Heart right ventricle (tissue), 16 donors: ENCODE data around the gene SYNE1. TPM values are rescaled to one million over a fixed set of nuclear protein-coding genes. Genes with fewer than 3 reads are reported as not detected.

Source experiments
- ATAC-seq, 8 donors: fragments of 200-7000 bp; cut with Tn5 transposase; one replicate each; pipeline ENCODE4 v1.9.1; 2020; ENCODE audit warnings: mild to moderate bottlenecking in 8 of 8, moderate library complexity in 8 of 8, moderate number of reproducible peaks in 1 of 8
- DNase-seq, 2 donors: peaks; one replicate each; pipeline ENCODE4 v3.0.0-alpha.2; 2020
- H3K27ac ChIP-seq, 10 donors: fragments of 200-600 bp; sonication (generic) in 2 of 10; one replicate each; pipeline versions ENCODE4 v1.5.0 to v1.8.0; 2020 to 2022; ENCODE audit warnings: mild to moderate bottlenecking in 3 of 10
- H3K27me3 ChIP-seq, 7 donors: fragments of 200-600 bp; one replicate each; pipeline ENCODE4 v1.8.0; 2021 to 2022; ENCODE audit warnings: mild to moderate bottlenecking in 2 of 7
- H3K36me3 ChIP-seq, 9 donors: fragments of 200-600 bp; sonication (generic) in 1 of 9; one replicate each; pipeline versions ENCODE4 v1.5.0 to v1.8.0; 2020 to 2022; ENCODE audit warnings: mild to moderate bottlenecking in 2 of 9
- H3K4me1 ChIP-seq, 9 donors: fragments of 200-600 bp; sonication (generic) in 1 of 9; one replicate each; pipeline versions ENCODE4 v1.5.0 to v1.8.0; 2020 to 2022; ENCODE audit warnings: mild to moderate bottlenecking in 4 of 9
- H3K4me3 ChIP-seq, 10 donors: fragments of 200-600 bp; sonication (generic) in 2 of 10; one replicate each; pipeline versions ENCODE4 v1.5.0 to v1.8.0; 2020 to 2022; ENCODE audit warnings: mild to moderate bottlenecking in 7 of 10, moderate library complexity in 2 of 10
- H3K9me3 ChIP-seq, 11 donors: fragments of 200-600 bp in 10 of 11; sonication (generic) in 2 of 11; one replicate each; pipeline versions ENCODE4 v1.5.0 to v1.8.0; 2013 to 2022; ENCODE audit warnings: mild to moderate bottlenecking in 2 of 11, control low read depth in 1 of 11, moderate library complexity in 1 of 11
- CTCF ChIP-seq, 9 donors: fragments of 200-600 bp; sonication (generic) in 2 of 9; IDR thresholded peaks; one replicate each; pipeline versions ENCODE4 v1.5.0 to v1.8.0; 2021 to 2022; ENCODE audit warnings: antibody characterized with exemption in 9 of 9, mild to moderate bottlenecking in 5 of 9, moderate library complexity in 1 of 9
- WGBS, 2 donors: extraction: QIAGEN DNeasy Blood & Tissue Kit; methylation state at CpG; one replicate each; pipeline ENCODE4 v1.1.7; 2013; ENCODE audit warnings: inconsistent platforms in 1 of 2; 5-methylcytosine and 5-hydroxymethylcytosine counted together
- intact Hi-C, 10 donors: fragments of 100-400 bp; cut with DNase I; formaldehyde crosslinking; loops; one replicate each; pipeline versions ENCODE4 v1.11.1 to v1.14.2; 2022
- polyA plus RNA-seq, 2 donors: library from polyadenylated mRNA; stranded (reverse); fragments of 200-250 nt; gene quantifications; one replicate each; pipeline ENCODE4 v1.2.3, GENCODE V29; 2013
- total RNA-seq, 10 donors: library from RNA; stranded (reverse); fragmentation: NEBNext Ultra II Directional in 3 of 10; extraction: Animal tissue kit (Norgen Biotek cat#: 25700) in 3 of 10; gene quantifications; one replicate each; pipeline versions ENCODE4 v1.2.1 to v1.2.4, GENCODE V29; 2021 to 2023
- donor health status: Arrhythmogenic right ventricular cardiomyopathy.
- donor health status: ischemic (EF 13 %, LVEDD 7.1; RV severe dilation, severe dysfunction).
- donor health status: healthy with polysubstance abuse.
- donor health status: DM: no; HTN: yes; CAD: no.
- donor health status: DM: no; HTN: no; CAD: no.
- donor health status: ischemic (EF 25% LVEDD 6.9; RV normal size, moderate dysfunction).
- donor health status: ischemic (EF 25% LVEDD 5.7; RV mildly dilated, moderate dysfunction).
- donor health status: healthy.
- donor health status: DM: yes; HTN: yes; CAD: no.
- donor health status: Ischemic cardiomyopathy.
- donor health status: ischemic (EF 35%, LVEDD 5.7; RV mildly dilated, moderate dysfunction).
- donor health status: nonischemic (EF 11% LVEDD 7.7; RV severe dilation, severe dysfunction).
- donor health status: DM: yes; HTN: yes; CAD: no.
- donor health status: PGD.
- donor health status: ischemic (EF 29% LVEDD 5.4; RV normal size, mild dysfunction).
- donor health status: nonischemic (EF 23%, LVEDD 6.1; RV moderate dilation, normal function).

Gene SYNE1
- total and polyA plus RNA-seq, 12 donors: 18.9 to 176 (median 126) TPM

GRCh38 chr6:152484806-152485205 lies 152.4 kb downstream of the SYNE1 start:
- 36 to 53% methylated on average over 2 of the region's 2 CpGs for WGBS, 2 donors
- TF ChIP-seq CTCF (IDR thresholded peaks at IDR 0.05): no peak
- Histone ChIP-seq H3K4me3 (no peak overlapping the region), H3K9me3 (no peaks in the 10 kb centered on the region), H3K27ac (no peak overlapping the region), H3K36me3 (peaks cover 0 to 35% (median 0%) of the 10 kb centered on the region in 9 donors), H3K4me1 (no peaks in the 10 kb centered on the region), H3K27me3 (no peaks in the 10 kb centered on the region)
- intact Hi-C loops: loop anchor here in 5 of 10 donors (10.0 kb wide), 2 partner anchors 160 to 180 kb away; no protein-coding TSS in a partner anchor
- DNase-seq (no peak), ATAC-seq (no peak)

GRCh38 chr6:152482289-152482688 lies 154.9 kb downstream of the SYNE1 start:
- intact Hi-C loops: loop anchor here in 5 of 10 donors (10.0 kb wide), 2 partner anchors 163 to 183 kb away; no protein-coding TSS in a partner anchor
- 95 to 97% methylated on average over 1 of the region's 1 CpG for WGBS, 2 donors
- Histone ChIP-seq H3K27me3 (no peaks in the 10 kb centered on the region), H3K9me3 (no peaks in the 10 kb centered on the region), H3K36me3 (peaks cover 0 to 35% (median 0%) of the 10 kb centered on the region in 9 donors), H3K4me1 (no peaks in the 10 kb centered on the region), H3K27ac (no peak overlapping the region), H3K4me3 (no peak overlapping the region)
- DNase-seq: no peak
- TF ChIP-seq CTCF (IDR thresholded peaks at IDR 0.05): no peak
- no peak for ATAC-seq

GRCh38 chr6:152478377-152479010 lies 158.7 kb downstream of the SYNE1 start:
- DNase-seq (no peak), ATAC-seq (no peak)
- TF ChIP-seq CTCF (IDR thresholded peaks at IDR 0.05): no peak
- WGBS, 2 donors: 92% methylated on average over 11 of the region's 11 CpGs
- Histone ChIP-seq H3K36me3 (peaks cover 0 to 36% (median under 1%) of the 10 kb centered on the region in 9 donors), H3K9me3 (peaks cover 0 to 12% (median 0%) of the 10 kb centered on the region in 11 donors), H3K27ac (no peak overlapping the region), H3K4me3 (no peak overlapping the region), H3K4me1 (no peaks in the 10 kb centered on the region), H3K27me3 (no peaks in the 10 kb centered on the region)
- intact Hi-C loops: no loop called here

GRCh38 chr6:152474354-152474753 lies 162.8 kb downstream of the SYNE1 start:
- intact Hi-C loops: no loop called here
- Histone ChIP-seq H3K27me3 (no peaks in the 10 kb centered on the region), H3K4me1 (no peaks in the 10 kb centered on the region), H3K27ac (no peak overlapping the region), H3K4me3 (no peak overlapping the region), H3K36me3 (peaks cover 0 to 39% (median 3%) of the 10 kb centered on the region in 9 donors), H3K9me3 (peaks cover 0 to 12% (median 0%) of the 10 kb centered on the region in 11 donors)
- no peak for DNase-seq
- no peak for ATAC-seq
- TF ChIP-seq CTCF (IDR thresholded peaks at IDR 0.05): no peak
- 60 to 64% methylated on average over 1 of the region's 1 CpG for WGBS, 2 donors
